Measurements from ENCODE around the gene NPAS3.

NPAS3 gene

DNA sequence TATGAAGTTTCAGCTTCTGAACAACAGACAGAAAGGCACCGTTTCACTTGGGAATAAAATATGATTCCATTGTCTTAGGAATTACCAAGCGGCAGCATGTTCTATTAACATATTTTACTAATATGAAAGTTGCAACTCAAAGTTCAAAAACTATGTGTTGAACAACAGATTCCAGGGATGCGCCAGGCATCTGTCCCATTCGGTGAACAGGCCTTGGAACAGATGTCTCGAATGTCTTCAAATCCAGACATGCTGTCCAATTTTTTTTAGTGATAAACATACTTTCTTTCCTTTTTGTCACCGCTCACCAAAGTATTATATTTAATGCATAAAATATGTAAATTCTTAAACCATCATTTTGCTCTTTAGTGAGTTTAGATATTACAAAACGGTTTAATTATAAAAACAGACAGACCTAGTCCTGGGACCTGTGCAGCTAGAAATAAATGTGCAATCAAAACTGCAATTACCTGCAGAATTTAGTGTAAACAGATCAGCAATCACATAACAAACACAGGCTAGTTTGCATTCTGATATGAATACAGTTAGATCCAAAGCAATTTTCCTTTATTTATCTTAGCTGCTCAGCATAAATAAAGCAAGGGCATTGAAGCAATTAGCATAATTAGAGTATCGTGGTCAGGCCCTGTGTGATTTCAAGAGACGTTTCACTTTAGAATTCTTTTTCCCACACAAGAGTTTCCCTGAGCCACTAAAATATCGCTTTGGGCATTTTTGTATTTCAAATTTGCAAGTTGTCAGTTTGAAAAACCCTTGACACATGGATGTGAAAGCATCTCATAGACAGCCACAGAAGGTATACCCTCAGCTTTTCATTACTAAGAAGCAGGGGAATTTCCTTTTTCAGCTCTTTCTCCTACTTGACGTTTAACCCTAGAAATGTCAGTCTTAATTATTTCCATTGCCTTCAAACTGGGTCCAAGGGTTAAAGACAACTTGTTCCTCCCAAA, 591.4 kb downstream of the NPAS3 start:
- DNase-seq: no peak

DNA sequence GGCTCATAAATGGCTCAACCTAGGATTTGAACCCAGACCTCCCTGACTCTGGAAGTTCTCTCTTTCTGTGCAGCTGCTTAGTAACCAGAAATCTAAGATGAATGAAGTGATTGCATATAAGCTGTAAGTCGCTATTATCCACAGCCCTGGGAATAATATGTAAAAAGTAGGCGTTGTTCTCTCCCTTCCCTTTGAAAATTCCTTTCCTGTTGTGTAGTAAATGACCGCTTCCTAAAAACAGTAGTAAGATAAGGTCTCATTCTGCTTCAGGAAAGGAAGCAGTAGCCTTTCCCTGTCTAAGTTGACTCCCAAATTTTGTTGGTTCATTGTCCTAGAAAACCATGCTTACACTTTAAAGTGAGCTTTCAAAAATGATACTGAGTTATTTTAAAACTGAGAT, 593.9 kb downstream of the NPAS3 start:
- no peak for DNase-seq

DNA sequence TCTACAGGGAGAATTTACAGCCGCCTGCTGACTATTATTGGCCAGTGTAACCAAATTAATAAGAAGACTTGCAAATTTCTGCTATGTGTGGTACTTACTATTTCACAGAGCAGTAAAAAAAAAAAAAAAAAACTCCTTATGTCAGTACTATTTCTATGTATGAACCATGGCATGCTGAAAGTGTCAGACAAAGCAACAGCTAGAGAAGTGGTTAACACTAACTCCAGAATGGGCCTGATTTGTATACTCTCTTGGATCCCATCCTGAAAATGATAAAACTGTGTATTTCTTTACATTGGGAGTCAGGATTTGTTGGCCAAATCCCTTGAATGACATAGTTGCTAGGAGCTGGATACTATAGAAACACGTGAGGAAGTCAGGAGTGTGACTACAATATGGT, 595.4 kb downstream of the NPAS3 start:
- no peak for DNase-seq

DNA sequence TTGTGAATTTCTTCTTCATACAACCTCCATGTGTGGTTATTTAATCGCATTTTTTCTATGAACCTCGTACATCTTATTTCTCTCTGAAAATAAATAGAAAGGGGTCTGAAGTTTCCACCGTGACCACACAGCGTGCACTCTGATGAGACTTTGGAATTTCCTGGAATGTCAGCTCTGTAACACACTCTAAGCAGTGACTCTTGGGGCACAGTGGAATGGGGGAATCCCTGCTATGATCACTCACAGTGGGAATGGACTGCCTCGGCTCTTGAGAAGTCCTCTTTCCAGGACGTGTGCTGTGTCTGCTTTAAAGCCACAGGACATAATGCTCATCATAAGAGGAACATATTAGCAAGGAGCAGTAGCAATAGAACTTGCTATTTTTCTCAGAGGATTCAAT, 596.0 kb downstream of the NPAS3 start:
- DNase-seq: no peak

DNA sequence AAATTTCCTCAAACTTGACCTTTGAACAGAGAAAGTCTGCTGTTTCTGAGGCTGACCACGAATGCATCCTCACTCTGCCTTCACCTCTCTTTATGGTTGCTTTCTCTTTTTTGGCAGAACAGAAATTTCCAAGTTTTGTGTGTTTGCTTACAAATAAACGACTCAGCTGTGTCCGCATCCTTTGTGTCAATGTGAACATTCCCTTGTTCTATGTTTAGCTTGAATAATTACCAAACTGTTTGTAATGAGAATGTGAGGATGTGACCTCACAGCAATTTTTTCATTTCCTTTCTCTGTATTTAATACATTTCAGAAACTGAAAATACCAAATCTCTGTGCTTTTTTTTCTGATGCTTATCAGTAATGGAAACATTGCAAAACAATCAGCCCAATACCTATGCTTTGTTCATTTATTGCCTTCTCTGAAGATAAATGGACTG, 601.3 kb downstream of the NPAS3 start:
- no peak for DNase-seq

DNA sequence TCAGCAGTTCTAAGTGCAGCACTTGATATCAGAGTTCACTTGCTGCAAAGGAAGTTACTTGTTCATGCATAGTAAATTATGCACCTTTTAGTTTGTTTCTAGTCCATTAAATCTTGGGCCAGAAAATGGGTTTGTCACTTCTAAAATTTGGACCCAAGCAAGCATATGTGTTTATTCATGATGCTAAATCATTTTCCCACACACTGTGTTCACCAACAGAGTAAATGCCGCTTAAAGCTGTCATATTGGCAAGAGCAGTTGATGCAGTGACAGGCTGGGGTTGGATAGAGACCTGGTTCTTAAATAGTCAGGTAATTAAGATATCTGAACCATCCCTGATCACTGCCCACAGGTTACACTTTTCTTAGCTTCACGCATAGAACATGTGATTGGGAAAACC, 602.5 kb downstream of the NPAS3 start:
- DNase-seq: no peak

DNA sequence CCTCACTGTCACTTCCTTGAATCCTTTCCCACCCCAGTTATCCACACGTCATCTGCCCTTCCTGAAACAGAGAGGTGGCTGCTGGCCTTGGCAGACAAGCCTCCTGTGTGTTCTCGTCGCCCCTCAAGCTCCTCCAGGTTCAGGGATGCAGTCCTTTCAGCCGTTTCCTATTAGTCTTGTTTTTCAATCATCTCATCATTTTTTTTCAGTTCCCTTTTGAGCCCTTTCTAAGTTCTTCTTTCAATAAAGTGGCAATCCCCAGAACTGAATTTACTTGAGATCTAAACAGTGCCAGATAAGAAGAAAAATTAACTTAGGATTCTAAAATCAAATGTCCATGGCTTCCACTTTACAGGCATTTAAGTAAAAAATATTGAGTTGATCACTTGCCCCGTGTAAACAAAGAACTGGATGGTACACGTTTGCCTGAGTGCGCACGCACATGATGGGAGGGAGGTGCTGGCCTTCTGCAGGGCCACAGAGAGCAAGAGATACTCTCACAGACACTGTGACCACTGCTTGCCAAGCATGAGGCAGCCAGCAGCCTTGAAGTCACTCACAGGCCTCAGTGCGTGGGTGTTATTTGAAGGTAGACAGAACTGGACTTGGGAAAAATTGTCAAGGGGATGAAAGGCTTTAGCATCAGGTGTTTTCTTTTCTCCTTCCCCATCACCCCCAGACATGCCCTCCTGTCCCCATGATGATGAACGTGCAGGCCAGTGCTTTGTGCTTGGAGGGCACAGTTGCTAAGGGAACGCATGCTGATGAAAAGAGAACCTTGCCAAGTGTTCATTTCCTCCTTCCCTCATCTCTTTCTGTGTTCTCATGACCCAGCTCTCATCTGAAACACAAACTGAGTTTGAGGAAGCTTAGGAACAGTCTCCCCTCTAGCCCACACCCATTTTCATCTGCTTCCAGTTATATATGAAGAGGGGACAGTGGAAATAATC, 603.9 kb downstream of the NPAS3 start:
- DNase-seq: no peak

DNA sequence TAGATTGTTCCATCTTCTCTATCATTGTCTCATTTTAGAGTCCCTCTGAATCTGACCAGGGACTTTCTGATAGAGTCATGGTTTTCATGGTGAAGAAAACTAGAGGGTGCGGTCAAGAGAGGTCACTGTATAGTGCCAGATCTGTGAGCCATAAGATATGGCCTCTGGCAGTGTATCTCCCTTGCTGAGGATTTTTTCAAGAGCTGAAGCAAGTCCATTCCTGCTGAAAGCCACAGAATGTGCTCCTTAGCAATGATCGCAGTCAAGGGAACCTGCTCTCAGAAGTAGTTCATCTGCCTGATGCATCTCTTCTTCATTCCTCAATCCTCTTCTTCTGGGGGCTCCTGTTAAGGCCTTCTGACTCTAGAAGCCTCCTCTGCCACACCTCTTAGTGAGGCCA, 607.0 kb downstream of the NPAS3 start:
- no peak for DNase-seq

DNA sequence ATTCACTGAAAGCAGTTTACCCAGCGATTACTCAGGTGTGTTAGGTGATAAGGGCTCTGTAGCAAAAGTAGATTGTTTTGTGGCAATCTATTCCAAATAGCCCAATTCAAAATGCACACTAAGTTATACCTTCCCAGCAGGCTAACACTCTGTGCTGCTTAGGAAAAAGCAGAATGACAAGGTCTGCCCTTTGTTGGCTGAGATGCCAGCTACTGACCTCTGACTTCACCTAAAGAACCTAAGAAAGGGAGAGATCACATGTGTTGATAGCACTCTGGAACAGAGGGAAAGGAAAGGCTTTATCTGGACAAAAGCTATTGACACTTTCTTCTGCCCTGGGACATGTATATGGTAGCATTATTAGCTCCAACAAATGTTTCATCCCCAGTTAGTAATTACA, 609.9 kb downstream of the NPAS3 start:
- DNase-seq: no peak

DNA sequence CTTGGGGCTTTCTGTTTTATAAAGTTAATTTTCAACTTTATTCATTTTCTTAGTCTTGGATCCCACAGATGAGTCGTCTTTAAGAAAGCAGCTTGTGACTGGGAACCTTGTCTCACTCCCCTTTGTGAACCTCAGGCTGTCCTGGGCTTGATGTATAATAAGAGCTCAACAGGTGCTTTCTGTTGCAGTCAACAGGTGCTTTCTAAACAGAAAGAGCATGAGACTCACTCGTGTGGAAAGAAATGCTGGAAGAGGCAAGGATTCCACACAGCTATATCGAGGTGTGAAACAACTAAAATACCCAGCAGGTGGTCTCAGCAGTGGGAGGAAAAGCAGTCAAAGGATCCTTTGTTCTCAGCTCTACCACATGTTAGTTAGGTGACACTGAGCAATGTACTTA, 613.3 kb downstream of the NPAS3 start:
- DNase-seq: no peak

DNA sequence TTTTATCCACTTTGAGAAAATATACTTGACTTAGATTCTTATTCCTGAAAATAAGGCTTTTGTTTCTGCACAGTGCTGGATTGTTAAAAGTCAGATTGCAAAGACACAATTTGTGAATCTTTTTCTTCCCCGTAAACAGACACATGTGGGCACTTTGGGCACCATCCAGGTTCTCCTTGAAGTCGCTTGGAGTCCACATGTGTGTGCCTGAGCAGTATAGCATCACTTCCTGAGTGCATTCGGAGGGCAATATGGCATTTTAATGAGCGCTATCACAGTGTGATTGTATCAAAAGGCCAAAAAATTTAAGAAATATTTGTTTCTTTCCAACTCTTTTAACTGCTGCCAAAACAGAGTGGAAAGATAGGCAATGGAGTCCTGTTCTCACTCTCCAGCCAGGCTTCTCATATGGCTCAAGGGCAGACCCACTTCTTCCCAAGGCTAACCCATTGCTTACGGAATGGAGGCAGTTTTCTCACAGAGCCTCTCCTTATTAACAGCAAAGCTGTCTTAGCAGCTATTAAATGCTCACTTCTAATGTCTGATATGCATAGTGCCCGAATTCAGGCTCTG, 615.1 kb downstream of the NPAS3 start:
- DNase-seq: no peak

DNA sequence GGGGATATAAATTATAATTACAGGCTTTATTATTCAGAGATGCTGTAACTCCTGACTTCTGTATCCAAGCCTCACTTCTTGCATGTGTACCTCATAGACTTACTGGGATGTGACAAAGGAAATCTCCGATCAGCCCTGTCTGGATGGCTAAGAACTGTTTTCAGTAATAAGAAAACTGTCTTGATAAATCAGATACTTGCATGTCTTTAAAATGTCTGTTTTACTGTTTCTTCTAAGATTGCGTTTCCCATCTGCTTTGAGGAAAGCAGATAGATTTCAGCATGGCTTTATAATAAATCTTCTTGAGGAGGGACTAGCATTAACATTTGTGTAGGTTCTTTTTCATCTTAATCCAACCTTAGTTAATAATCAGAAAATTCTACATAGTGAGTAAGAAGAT, 616.3 kb downstream of the NPAS3 start:
- DNase-seq: no peak

DNA sequence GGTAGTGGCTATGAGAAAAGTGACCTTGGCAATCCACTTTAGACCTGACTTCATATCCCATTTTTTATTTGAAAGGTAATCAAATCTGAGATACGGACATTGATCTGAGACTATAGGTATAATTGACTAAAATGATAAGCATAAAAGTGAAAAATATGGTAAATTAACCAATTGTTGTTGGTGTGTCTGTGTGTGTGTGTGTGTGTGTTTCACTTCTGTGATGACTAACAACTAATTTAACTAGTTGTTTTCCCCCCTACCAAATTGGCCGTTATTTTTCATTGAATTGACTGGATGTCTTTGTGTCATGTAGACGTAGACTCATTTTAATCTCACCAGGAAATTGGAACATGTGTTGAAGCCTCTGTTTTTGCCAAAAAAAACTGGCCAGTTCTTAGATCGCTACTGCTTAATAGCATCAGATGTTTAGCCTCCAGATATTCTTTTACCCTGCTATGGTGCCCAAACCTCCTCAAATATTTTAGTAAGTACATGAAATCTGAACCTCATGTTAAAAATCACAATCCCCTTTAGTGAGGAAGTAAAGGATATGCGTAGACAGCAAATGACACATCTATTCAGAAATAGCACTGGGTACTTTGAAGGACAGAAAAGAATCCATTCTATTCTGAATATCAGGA, 617.2 kb downstream of the NPAS3 start:
- DNase-seq: no peak

DNA sequence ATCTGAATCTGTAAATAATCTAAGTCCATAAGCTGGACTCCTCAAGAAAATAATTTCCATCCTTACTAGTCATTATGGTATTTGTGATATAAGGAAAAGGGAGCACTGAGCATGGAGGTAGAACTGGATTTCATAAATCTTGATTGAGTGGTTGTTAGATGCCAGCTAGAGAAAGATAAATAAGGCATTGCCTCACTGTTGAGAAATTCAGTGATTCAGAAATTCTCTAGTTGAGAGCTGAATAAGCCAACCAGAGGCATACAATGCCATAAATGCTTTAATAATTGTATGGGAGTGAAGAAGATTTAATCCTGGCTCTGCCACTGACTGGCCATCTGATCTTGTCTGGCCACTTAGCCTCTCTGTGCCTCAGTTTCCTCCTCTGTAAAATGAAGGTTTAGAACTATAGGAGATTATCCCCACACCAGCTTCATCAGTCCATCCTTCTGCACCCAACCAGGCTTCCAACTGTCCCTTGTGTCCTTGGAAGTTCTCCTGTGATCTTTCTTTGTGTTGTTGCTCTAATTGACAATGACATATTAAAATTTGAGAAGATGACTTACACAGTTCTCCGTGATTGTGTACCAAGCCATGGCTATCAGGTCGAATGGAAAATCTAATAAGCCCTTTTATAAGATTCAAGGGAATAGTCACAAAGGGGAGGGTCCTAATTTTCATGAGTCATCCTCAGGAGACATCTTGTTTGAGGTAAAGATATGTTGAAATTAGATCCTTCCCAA, 617.9 kb downstream of the NPAS3 start:
- no peak for DNase-seq

DNA sequence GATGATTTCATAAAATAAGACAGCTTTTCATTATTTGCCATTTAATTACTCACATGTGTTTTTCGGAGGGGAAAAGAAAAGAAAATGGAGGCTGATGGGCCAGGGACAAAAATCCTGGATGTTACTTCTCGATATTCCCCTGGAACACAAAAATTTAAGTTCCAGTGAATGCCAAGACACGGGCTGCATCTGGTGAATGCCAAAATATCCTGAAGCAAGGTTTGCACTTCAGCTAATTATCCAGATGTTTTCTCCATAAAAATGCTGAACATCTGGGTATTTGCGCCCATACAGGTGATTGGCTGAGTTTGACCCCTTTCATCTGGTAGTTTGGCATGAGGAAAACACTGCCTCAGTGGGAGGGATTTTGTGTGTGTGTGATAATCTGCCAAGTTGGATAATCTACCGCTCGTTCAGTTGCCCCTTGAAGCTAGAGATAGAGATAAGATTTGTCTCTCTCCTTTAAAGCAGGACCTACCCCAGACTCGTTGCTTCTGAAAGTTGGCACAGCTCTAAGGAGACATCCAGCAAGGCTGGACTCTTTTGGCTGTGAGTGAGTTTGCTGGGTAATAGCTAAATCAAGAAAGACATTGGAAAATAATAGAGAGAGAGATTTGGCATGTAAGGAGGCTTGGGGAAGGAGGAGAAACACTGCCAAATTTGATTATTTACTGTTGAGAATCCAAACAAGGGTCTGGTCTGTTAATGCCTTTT, 622.2 kb downstream of the NPAS3 start:
- no peak for DNase-seq

DNA sequence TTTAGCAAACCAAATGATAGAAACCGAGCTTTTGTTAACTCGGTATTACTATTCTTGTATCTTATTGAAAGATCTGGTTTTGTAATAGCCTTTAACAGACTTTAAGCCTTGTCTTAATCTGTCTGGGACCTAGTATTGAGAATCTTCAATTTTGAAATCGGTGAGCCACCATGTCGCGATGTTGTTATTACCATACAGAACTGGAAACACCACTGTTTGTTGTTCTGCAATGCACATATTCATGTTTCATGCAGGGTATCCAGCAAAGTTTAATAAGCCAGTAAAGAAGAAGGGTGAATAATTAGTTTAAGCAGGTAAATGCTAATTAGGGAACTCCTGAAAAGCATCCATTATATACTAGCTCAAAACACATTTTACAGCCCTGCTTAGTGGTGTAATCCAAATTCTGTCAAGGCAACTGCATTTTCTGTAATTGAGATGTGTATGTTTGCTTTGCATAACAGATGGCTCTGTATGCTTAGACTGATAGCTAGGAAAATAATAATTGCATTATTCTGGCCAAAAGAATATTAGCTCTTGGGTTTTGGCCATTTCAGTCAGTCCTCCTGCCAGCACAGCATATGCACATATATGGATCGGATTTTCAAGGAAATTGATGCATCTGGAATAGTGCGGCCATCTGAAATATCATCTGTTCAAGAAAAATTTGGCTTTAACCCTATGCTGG, 623.0 kb downstream of the NPAS3 start:
- DNase-seq: no peak

DNA sequence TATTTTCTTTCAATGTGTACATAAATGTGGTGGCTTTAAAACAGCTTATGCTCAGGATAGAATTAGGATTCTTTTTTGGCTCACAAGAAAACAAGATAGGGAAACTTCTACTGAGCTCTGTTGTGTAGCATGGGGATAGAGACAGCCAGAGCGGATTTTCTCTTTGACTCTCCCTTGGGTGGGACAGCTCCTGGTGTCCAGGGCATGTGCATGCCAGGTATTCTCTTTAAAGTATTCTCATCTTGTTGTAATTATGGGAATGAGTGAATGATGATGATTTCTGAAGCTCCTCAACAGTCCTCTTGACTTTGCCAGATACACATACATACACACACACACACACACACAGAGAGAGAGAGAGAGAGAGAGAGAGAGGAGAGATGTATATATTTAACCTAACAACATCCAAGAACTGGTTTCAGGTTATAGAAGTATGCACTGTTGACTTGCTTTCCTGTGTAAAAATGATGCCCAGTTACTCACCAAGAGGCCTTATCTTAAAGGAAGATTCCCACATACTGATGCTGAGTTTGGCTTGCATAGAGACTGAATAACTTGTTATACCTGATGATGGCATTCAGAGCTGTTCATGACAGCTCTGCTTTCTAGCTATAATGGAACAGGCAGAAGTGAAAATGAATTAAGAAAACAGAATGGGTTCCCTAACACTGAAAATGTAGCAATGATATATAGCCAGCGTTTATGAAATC, 624.7 kb downstream of the NPAS3 start:
- DNase-seq: no peak

DNA sequence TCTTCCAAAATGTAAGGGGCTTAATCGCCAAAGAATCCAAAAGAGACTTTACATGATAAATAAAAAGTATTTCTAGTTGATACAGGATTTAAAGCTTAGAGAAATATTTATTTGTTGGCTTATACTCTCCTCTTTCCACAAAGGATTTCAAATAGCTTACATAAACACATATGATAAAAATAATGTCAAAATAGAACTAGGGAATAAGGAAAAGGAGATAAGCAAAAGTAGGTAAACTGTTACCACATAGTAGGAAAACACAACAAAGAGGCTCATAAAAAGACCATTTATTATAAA, 625.2 kb downstream of the NPAS3 start:
- DNase-seq: no peak

DNA sequence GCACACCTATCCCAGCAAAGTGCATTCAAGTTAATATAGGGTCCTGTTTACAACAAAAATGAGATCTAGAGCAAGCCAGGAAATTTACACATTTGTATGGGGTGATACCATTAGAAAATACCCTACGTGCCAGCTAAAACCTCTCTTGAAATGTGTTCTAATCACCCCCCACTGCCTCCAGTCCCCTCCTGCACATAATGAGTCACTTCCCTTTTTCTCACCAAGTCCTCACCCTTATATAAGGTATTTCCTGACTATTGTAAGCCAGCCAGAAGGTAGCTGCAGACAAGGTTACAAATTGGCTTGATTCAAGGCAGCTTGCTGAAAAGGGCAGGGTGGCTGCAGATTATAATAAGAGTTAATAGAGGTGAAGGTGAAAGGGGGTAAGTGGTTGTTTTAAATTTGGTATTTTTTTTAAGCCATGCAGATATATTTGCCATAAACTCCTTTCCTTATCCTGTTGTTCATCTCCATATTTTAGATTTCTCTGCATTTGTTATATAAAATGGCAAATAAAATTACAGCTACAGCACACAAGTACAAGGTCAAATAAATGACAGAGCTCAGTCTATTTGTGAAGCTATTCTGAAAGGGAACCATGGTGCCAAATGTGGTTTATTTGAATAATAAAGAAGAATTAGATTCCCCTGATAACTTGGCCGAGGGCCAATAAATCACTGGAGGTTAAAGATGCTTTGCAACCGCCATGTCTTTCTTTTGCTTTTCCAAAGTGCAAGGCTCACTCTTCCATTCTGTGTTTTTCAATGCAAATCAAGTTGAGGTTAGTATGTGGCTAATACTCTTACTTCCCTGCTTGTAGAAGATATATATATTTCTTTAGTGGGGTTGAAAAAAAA, 626.3 kb downstream of the NPAS3 start:
- DNase-seq: no peak
